ENCODE measurements around the gene AKAP13. TPM values are rescaled to one million over a fixed set of nuclear protein-coding genes. Genes with fewer than 3 reads are reported as not detected.

AKAP13 gene
- total and polyA plus RNA-seq, 9 donors = 45.3 to 190 (median 98.6) TPM

GRCh38 chr15:85706779-85707518 is 326.5 kb downstream of the AKAP13 start:
- Histone ChIP-seq H3K36me3 (no peaks in the 10 kb centered on the region), H3K27me3 (no peaks in the 10 kb centered on the region), H3K9me3 (no peaks in the 10 kb centered on the region), H3K27ac (peak overlapping the region; percentile 82 to 92), H3K4me1 (ENCODE audit: insufficient read depth) (peaks cover 25% of the 10 kb centered on the region), H3K4me3 (no peak overlapping the region)
- TF ChIP-seq POLR2A (IDR thresholded peaks at IDR 0.05) (no peak), EP300 (IDR thresholded peaks at IDR 0.05) (no peak)
- TF ChIP-seq, protein P1, sequence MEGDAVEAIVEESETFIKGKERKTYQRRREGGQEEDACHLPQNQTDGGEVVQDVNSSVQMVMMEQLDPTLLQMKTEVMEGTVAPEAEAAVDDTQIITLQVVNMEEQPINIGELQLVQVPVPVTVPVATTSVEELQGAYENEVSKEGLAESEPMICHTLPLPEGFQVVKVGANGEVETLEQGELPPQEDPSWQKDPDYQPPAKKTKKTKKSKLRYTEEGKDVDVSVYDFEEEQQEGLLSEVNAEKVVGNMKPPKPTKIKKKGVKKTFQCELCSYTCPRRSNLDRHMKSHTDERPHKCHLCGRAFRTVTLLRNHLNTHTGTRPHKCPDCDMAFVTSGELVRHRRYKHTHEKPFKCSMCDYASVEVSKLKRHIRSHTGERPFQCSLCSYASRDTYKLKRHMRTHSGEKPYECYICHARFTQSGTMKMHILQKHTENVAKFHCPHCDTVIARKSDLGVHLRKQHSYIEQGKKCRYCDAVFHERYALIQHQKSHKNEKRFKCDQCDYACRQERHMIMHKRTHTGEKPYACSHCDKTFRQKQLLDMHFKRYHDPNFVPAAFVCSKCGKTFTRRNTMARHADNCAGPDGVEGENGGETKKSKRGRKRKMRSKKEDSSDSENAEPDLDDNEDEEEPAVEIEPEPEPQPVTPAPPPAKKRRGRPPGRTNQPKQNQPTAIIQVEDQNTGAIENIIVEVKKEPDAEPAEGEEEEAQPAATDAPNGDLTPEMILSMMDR (IDR thresholded peaks at IDR 0.05) = no peak
- intact Hi-C loops (cut with DNase I) = loop anchor here in 1 of 4 donors (10.0 kb wide), 1 partner anchor 82 kb away; no protein-coding TSS in a partner anchor
- 3 to 10% (median 8%) methylated on average over 5 of the region's 5 CpGs for WGBS, 3 donors
- DNase-seq = peak in 3 of 5 donors; percentile 52 to 67 (median 54)

DNA sequence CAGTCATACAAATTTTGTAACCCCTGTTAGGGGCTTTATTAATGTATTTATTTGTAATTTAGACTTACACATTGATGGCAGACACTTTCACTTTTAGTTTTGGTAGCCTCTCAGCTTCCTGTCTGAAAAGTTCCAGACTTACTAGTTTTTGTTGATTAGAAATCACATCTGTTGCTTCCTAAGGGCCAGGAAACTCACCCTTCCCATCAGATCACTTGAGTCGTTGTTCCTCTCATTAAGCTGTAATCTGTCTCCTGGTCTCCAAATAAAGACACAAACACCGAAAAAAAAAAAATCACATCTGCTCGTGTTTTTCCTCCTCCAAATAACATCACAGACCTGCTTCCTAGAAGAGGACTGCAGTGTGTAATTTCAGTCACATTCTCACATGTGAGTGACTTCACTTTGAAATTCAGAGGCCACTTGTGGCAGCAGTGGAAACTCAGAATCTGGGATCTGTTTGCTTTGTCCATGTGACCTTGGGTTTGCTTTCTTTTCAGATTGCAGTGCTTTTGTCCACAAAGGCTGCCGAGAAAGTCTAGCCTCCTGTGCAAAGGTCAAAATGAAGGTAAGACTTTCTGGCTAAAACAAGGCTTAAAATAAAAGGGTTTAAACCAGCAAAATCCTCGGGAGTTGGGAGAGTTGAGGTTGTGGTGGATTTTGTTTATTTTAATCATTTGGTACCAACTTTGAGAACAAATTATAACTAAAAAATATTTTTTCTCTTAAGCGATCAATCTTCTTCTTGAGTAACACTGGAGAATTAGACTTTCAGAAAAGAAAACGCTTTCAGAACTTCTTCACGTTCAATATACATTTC is 327.3 kb downstream of the AKAP13 start:
- Histone ChIP-seq H3K9me3 (no peaks in the 10 kb centered on the region), H3K27me3 (no peaks in the 10 kb centered on the region), H3K27ac (peak overlapping the region; percentile 82 to 92), H3K4me1 (ENCODE audit: insufficient read depth) (peaks cover 20% of the 10 kb centered on the region), H3K36me3 (no peaks in the 10 kb centered on the region), H3K4me3 (no peak overlapping the region)
- TF ChIP-seq POLR2A (IDR thresholded peaks at IDR 0.05) (no peak), EP300 (IDR thresholded peaks at IDR 0.05) (no peak)
- TF ChIP-seq, protein P1 (IDR thresholded peaks at IDR 0.05) = no peak
- no peak for DNase-seq
- WGBS, 3 donors = 21 to 29% (median 28%) methylated on average over 8 of the region's 8 CpGs
- intact Hi-C loops (cut with DNase I) = loop anchor here in 1 of 4 donors (10.0 kb wide), 1 partner anchor 83 kb away; no protein-coding TSS in a partner anchor

- intact Hi-C loops (cut with DNase I) = loop anchor here in 1 of 4 donors (10.0 kb wide), 1 partner anchor 84 kb away; no protein-coding TSS in a partner anchor
- TF ChIP-seq POLR2A (IDR thresholded peaks at IDR 0.05) (no peak), EP300 (IDR thresholded peaks at IDR 0.05) (no peak)
- TF ChIP-seq, protein P1 (IDR thresholded peaks at IDR 0.05) = no peak
Measured at GRCh38 chr15:85708402-85708941, 328.1 kb downstream of the AKAP13 start.

GRCh38 chr15:85709250-85709649 is 328.8 kb downstream of the AKAP13 start:
- WGBS, 3 donors = 94 to 99% (median 96%) methylated on average over 2 of the region's 2 CpGs
- no peak for DNase-seq
- Histone ChIP-seq H3K4me3 (no peak overlapping the region), H3K36me3 (no peaks in the 10 kb centered on the region), H3K27me3 (no peaks in the 10 kb centered on the region), H3K9me3 (no peaks in the 10 kb centered on the region), H3K4me1 (ENCODE audit: insufficient read depth) (peaks cover 13% of the 10 kb centered on the region), H3K27ac (peak overlapping the region in 1 of 2 donors; percentile 92)
- intact Hi-C loops (cut with DNase I) = loop anchor here in 1 of 4 donors (10.0 kb wide), 1 partner anchor 84 kb away; no protein-coding TSS in a partner anchor
- TF ChIP-seq EP300 (IDR thresholded peaks at IDR 0.05) (no peak), POLR2A (IDR thresholded peaks at IDR 0.05) (no peak)
- TF ChIP-seq, protein P1 (IDR thresholded peaks at IDR 0.05) = no peak

More at GRCh38 chr15:85708402-85708941, 328.1 kb downstream of the AKAP13 start:
- Histone ChIP-seq H3K4me3 (no peak overlapping the region), H3K27me3 (no peaks in the 10 kb centered on the region), H3K36me3 (no peaks in the 10 kb centered on the region), H3K27ac (peak overlapping the region in 1 of 2 donors; percentile 92), H3K9me3 (no peaks in the 10 kb centered on the region), H3K4me1 (ENCODE audit: insufficient read depth) (peaks cover 17% of the 10 kb centered on the region)
- no peak for DNase-seq
- 33 to 44% (median 37%) methylated on average over 6 of the region's 6 CpGs for whole genome bisulfite sequencing, 3 donors

All from ovary (tissue), 9 donors.